Spleen (tissue), 11 donors: ENCODE results near the gene ZNF397. TPM values are rescaled to one million over a fixed set of nuclear protein-coding genes. Genes with fewer than 3 reads are reported as not detected.

Source experiments
- DNase-seq: peaks from one replicate; pipeline ENCODE4 v3.0.0-alpha.2; 2020
- H3K27ac ChIP-seq, 8 donors: fragments of 200-600 bp; sonication (generic) in 7 of 8; 1 replicate in 4 of 8; 2 replicates in 4 of 8; pipeline versions ENCODE4 v1.5.0 to v1.8.0; 2016 to 2021; ENCODE audit warnings: inconsistent platforms in 4 of 8, mild to moderate bottlenecking in 4 of 8, moderate library complexity in 1 of 8
- H3K27me3 ChIP-seq, 7 donors: fragments of 200-600 bp; sonication (generic) in 6 of 7; replicated peaks in 1 of 7; 1 replicate in 4 of 7; 2 replicates in 3 of 7; pipeline versions ENCODE4 v1.5.0 to v1.8.0; 2016 to 2021; ENCODE audit warnings: inconsistent platforms in 3 of 7, mild to moderate bottlenecking in 1 of 7
- H3K36me3 ChIP-seq, 6 donors: fragments of 200-600 bp; sonication (generic) in 5 of 6; 1 replicate in 4 of 6; 2 replicates in 2 of 6; pipeline versions ENCODE4 v1.5.0 to v1.8.0; 2016 to 2021; ENCODE audit warnings: inconsistent platforms in 2 of 6
- H3K4me1 ChIP-seq, 6 donors: fragments of 200-600 bp; sonication (generic) in 5 of 6; 1 replicate in 3 of 6; 2 replicates in 3 of 6; pipeline versions ENCODE4 v1.5.0 to v1.8.0; 2016 to 2021; ENCODE audit warnings: inconsistent platforms in 3 of 6
- H3K4me3 ChIP-seq, 8 donors: fragments of 200-600 bp; sonication (generic) in 7 of 8; 1 replicate in 4 of 8; 2 replicates in 4 of 8; pipeline versions ENCODE4 v1.5.0 to v1.8.0; 2016 to 2021; ENCODE audit warnings: inconsistent platforms in 4 of 8, mild to moderate bottlenecking in 4 of 8, moderate library complexity in 2 of 8
- H3K9me3 ChIP-seq, 8 donors: fragments of 200-600 bp; sonication (generic) in 7 of 8; 1 replicate in 4 of 8; 2 replicates in 4 of 8; pipeline versions ENCODE4 v1.5.0 to v1.8.0; 2016 to 2021; ENCODE audit warnings: inconsistent platforms in 4 of 8
- POLR2A ChIP-seq, 3 donors: fragments of 450-650 bp; IDR thresholded peaks; one replicate each; pipeline ENCODE4 v1.5.1; 2017; ENCODE audit warnings: antibody characterized with exemption in 3 of 3, mild to moderate bottlenecking in 1 of 3
- POLR2AphosphoS5 ChIP-seq, 3 donors: sonication (generic); formaldehyde crosslinking; IDR thresholded peaks; one replicate each; pipeline ENCODE4 v1.5.1; 2017; ENCODE audit warnings: antibody characterized with exemption in 3 of 3
- WGBS, 5 donors: extraction: QIAGEN DNeasy Blood & Tissue Kit in 3 of 5; methylation state at CpG; one replicate each; pipeline versions ENCODE4 v1.1.5 to v1.1.7; 2013 to 2018; 5-methylcytosine and 5-hydroxymethylcytosine counted together
- intact Hi-C: fragments of 100-400 bp; cut with DNase I; formaldehyde crosslinking; loops from one replicate; pipeline ENCODE4 v1.15.0; 2023; ENCODE audit warnings: low total_unique reads
- polyA plus RNA-seq, 3 donors: library from polyadenylated mRNA; stranded (reverse); fragments of 200-250 nt; gene quantifications; one replicate each; pipeline ENCODE4 v1.2.1, GENCODE V29; 2013
- total RNA-seq, 7 donors: library from RNA; depleted of rRNA in 3 of 7; stranded (reverse); fragments of >200 nt in 3 of 7; fragmentation: NEBNext Ultra II Directional in 4 of 7; extraction: Animal tissue kit (Norgen Biotek cat#: 25700) in 4 of 7; gene quantifications; one replicate each; pipeline versions ENCODE4 v1.1.0 to v1.2.1, GENCODE V29; 2016 to 2021
- TF ChIP-seq, protein P1 (sequence below), 11 experiments: fragments of 200-600 bp in 7 of 11; fragments of 450-650 bp in 4 of 11; sonication (generic) in 4 of 11; IDR thresholded peaks in 8 of 11; conservative IDR thresholded peaks in 3 of 11; 1 replicate in 7 of 11; 2 replicates in 4 of 11; pipeline versions ENCODE4 v1.4.0 to v1.8.0; 2016 to 2021; ENCODE audit warnings: antibody characterized with exemption in 11 of 11, inconsistent platforms in 4 of 11, mild to moderate bottlenecking in 1 of 11
- donor health status: healthy with polysubstance abuse.
- donor health status: DM: no; HTN: no; CAD: no; lungs with moderate emphysema.
- donor health status: DM: no; HTN: no; CAD: no.
- donor health status: Bipolar disorder and iron deficiency.
- donor health status: healthy.
- donor health status: DM: no; HTN: no; CAD: no.
- donor health status: DM: yes; HTN: yes; CAD: no.

ZNF397 gene
- total and polyA plus RNA-seq, 10 donors = 10.3 to 50.7 (median 32.2) TPM

DNA sequence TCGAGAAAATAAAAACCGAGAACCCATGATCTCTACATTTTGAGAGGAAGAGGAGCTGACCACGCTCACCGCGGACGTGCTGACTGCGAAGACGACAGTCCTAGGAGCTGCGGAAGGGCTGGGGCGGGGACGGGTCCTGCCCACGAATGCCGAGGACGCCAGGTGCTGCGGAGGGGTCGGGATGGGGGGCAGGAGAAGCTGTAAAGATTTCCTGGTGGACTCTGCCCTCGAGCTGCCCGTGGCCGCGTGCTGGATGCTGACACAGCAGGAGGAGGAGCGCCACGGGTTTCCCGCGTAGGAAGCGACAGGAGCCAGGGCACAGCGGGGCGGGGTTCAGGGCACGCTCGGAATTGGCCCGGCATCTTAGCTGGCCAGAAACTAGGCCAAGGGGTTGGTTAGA is 27.0 kb downstream of the ZNF397 start:
- Histone ChIP-seq H3K36me3 (peaks cover 0 to 16% (median 0%) of the 10 kb centered on the region in 6 donors), H3K27ac (peak overlapping the region; percentile 85 to 92 (median 87)), H3K4me1 (peaks cover 0 to 25% (median 13%) of the 10 kb centered on the region in 6 donors), H3K4me3 (peak overlapping the region; percentile 50 to 86 (median 60)), H3K9me3 (peaks cover 0 to 31% (median 9%) of the 10 kb centered on the region in 8 donors), H3K27me3 (no peaks in the 10 kb centered on the region)
- intact Hi-C loops = no loop called here
- peak; percentile 83 for DNase-seq
- no peak for TF ChIP-seq POLR2AphosphoS5 (IDR thresholded peaks at IDR 0.05)
- TF ChIP-seq POLR2A (IDR thresholded peaks at IDR 0.05) = no peak
- TF ChIP-seq, protein P1, sequence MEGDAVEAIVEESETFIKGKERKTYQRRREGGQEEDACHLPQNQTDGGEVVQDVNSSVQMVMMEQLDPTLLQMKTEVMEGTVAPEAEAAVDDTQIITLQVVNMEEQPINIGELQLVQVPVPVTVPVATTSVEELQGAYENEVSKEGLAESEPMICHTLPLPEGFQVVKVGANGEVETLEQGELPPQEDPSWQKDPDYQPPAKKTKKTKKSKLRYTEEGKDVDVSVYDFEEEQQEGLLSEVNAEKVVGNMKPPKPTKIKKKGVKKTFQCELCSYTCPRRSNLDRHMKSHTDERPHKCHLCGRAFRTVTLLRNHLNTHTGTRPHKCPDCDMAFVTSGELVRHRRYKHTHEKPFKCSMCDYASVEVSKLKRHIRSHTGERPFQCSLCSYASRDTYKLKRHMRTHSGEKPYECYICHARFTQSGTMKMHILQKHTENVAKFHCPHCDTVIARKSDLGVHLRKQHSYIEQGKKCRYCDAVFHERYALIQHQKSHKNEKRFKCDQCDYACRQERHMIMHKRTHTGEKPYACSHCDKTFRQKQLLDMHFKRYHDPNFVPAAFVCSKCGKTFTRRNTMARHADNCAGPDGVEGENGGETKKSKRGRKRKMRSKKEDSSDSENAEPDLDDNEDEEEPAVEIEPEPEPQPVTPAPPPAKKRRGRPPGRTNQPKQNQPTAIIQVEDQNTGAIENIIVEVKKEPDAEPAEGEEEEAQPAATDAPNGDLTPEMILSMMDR (IDR thresholded peaks at IDR 0.05 in 8 of 11, conservative IDR thresholded peaks at IDR 0.05 in 3 of 11) = no peak
- WGBS, 5 donors = 46 to 61% (median 51%) methylated on average over 30 of the region's 30 CpGs

DNA sequence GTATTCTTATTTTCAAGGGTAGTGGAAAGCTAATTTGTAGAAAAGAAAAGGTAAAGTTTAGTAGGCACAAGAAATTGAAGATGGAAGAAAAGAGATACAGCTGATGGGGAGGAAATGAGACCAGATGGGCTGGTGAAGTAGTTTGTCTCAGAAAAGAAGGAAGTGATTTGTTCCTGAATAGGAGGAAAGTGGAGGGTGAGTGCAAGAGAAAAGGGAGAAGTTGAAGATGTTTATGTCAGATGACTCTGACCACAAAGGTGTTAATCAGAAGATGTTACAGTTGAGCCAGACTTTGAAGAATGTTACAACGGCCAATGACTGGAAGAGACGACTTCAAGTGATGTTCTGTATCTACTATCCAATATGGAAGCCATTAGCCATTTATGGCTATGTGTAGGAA is 28.0 kb downstream of the ZNF397 start:
- intact Hi-C loops = no loop called here
- Histone ChIP-seq H3K4me3 (no peak overlapping the region), H3K27ac (peak overlapping the region in 3 of 8 donors; percentile 85 to 92 (median 87)), H3K27me3 (no peaks in the 10 kb centered on the region), H3K36me3 (peaks cover 0 to 6% (median 0%) of the 10 kb centered on the region in 6 donors), H3K4me1 (peaks cover 0 to 25% (median 13%) of the 10 kb centered on the region in 6 donors), H3K9me3 (peaks cover 0 to 32% (median 9%) of the 10 kb centered on the region in 8 donors)
- 29 to 46% (median 40%) methylated on average over 2 of the region's 2 CpGs for WGBS, 5 donors
- TF ChIP-seq POLR2A (IDR thresholded peaks at IDR 0.05) = no peak
- no peak for TF ChIP-seq POLR2AphosphoS5 (IDR thresholded peaks at IDR 0.05)
- TF ChIP-seq, protein P1 (IDR thresholded peaks at IDR 0.05 in 8 of 11, conservative IDR thresholded peaks at IDR 0.05 in 3 of 11) = no peak
- no peak for DNase-seq

DNA sequence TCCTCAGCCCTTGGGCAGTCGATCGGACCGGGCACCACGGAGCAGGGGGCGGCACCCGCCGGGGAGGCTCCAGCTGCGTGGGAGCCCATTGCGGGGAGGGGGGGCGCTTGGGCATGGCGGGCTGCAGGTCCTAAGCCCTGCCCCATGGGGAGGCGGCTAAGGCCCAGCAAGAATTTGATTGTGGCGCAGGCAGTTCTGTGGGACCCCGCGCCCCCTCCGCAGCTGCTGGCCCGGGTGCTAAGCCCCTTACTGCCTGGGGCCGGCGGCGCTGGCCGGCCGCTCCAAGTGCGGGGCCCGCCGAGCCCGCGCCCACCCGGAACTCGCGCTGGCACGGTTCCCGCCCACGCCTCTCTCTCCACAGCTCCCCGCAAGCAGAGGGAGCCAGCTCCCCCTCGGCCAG is 30.8 kb downstream of the ZNF397 start:
- Histone ChIP-seq H3K9me3 (peaks cover 0 to 39% (median 9%) of the 10 kb centered on the region in 8 donors), H3K4me1 (peaks cover 0 to 24% (median 13%) of the 10 kb centered on the region in 6 donors), H3K36me3 (no peaks in the 10 kb centered on the region), H3K27ac (no peak overlapping the region), H3K27me3 (no peaks in the 10 kb centered on the region), H3K4me3 (no peak overlapping the region)
- no peak for DNase-seq
- WGBS, 5 donors = 89 to 98% (median 96%) methylated on average over 8 to 35 of the region's 35 CpGs
- intact Hi-C loops = no loop called here
- TF ChIP-seq, protein P1 (IDR thresholded peaks at IDR 0.05 in 8 of 11, conservative IDR thresholded peaks at IDR 0.05 in 3 of 11) = no peak
- TF ChIP-seq POLR2A (IDR thresholded peaks at IDR 0.05) (no peak), POLR2AphosphoS5 (IDR thresholded peaks at IDR 0.05) (no peak)

DNA sequence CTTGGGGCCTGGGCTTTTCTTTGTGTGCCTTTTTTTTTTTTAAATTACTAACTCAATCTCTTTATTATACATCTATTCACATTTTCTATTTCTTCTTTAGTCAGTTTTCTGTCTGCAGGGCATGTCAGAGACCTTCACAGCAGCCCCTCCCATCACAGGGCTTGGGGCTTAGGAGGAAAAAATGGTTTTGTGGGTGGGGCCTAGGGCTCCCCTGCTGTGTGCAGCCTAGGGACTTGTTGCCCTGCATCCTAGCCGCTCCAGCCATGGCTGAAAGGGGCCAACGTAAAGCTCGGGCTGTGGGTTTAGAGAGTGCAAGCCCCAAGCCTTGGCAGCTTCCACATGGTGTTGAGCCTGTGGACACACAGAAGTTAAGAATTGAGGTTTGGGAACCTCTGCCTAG is 35.4 kb downstream of the ZNF397 start:
- H3K36me3 ChIP-seq = no peaks in the 10 kb centered on the region
- 90 to 95% (median 93%) methylated on average over 3 of the region's 3 CpGs for WGBS, 5 donors
- no peak overlapping the region for H3K4me3 ChIP-seq
- no peaks in the 10 kb centered on the region for H3K27me3 ChIP-seq
- TF ChIP-seq POLR2A (IDR thresholded peaks at IDR 0.05) = no peak
- TF ChIP-seq POLR2AphosphoS5 (IDR thresholded peaks at IDR 0.05) = no peak
- TF ChIP-seq, protein P1 (IDR thresholded peaks at IDR 0.05 in 8 of 11, conservative IDR thresholded peaks at IDR 0.05 in 3 of 11) = no peak
- no peak overlapping the region for H3K27ac ChIP-seq
- intact Hi-C loops = no loop called here
- H3K4me1 ChIP-seq = no peaks in the 10 kb centered on the region
- H3K9me3 ChIP-seq = peaks cover 0 to 32% (median 14%) of the 10 kb centered on the region in 8 donors
- DNase-seq = no peak
